ENCODE results near the gene PRKCB. TPM values are rescaled to one million over a fixed set of nuclear protein-coding genes. Genes with fewer than 3 reads are reported as not detected.

The PRKCB gene
- polyA plus RNA-seq, 1 donor (not counting 4 experiments of a cell fraction or from before 2014, with no cell fraction given), result 0.18 TPM

- Histone ChIP-seq H3K4me1 (ENCODE audit: control insufficient read depth, extremely low read depth, insufficient read depth, low read length) (no peaks in the 10 kb centered on the region), H3K4me3 (ENCODE audit: control insufficient read depth in 2 of 3, extremely low read depth in 1 of 3, insufficient read depth in 2 of 3, low read depth in 1 of 3, low read length in 3 of 3) (no peak overlapping the region), H3K4me2 (ENCODE audit: control insufficient read depth, extremely low read depth, insufficient read depth, low read depth, low read length) (no peak overlapping the region), H4K20me1 (ENCODE audit: control insufficient read depth, extremely low read depth, insufficient read depth, low read length) (no peaks in the 10 kb centered on the region), H3K27me3 (ENCODE audit: control insufficient read depth, extremely low read depth, insufficient read depth, low read length) (no peaks in the 10 kb centered on the region), H3K9ac (ENCODE audit: control insufficient read depth, extremely low read depth, insufficient read depth, low read length) (no peak overlapping the region), H3K27ac (ENCODE audit: control insufficient read depth, insufficient read depth, low read length) (no peak overlapping the region), H3K9me3 (ENCODE audit: control insufficient read depth, low read depth, low read length) (no peaks in the 10 kb centered on the region), H2AFZ (ENCODE audit: control insufficient read depth, low read length) (no peak overlapping the region), H3K36me3 (ENCODE audit: control insufficient read depth in 2 of 2, extremely low read depth in 1 of 2, insufficient read depth in 2 of 2, low read length in 2 of 2) (no peaks in the 10 kb centered on the region), H3K79me2 (ENCODE audit: control insufficient read depth, insufficient read depth, low read length) (no peaks in the 10 kb centered on the region), H3K9me1 (ENCODE audit: control insufficient read depth, extremely low read depth, insufficient read depth, low read length) (no peaks in the 10 kb centered on the region)
- FAIRE-seq (no peak), DNase-seq (ENCODE audit: low read depth, low spot score) (no peak)
- dilution Hi-C loops (cut with MboI; ENCODE audit: extremely low pct_ligation_motif_present, low sequenced_read_pairs), result loop anchor here (5.0 kb wide), 1 partner anchor 33 kb away; no protein-coding TSS in a partner anchor
- TF ChIP-seq, protein P1, sequence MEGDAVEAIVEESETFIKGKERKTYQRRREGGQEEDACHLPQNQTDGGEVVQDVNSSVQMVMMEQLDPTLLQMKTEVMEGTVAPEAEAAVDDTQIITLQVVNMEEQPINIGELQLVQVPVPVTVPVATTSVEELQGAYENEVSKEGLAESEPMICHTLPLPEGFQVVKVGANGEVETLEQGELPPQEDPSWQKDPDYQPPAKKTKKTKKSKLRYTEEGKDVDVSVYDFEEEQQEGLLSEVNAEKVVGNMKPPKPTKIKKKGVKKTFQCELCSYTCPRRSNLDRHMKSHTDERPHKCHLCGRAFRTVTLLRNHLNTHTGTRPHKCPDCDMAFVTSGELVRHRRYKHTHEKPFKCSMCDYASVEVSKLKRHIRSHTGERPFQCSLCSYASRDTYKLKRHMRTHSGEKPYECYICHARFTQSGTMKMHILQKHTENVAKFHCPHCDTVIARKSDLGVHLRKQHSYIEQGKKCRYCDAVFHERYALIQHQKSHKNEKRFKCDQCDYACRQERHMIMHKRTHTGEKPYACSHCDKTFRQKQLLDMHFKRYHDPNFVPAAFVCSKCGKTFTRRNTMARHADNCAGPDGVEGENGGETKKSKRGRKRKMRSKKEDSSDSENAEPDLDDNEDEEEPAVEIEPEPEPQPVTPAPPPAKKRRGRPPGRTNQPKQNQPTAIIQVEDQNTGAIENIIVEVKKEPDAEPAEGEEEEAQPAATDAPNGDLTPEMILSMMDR (optimal IDR thresholded peaks at IDR 0.05 in 1 of 3, IDR thresholded peaks at IDR 0.05 in 1 of 3, conservative IDR thresholded peaks at IDR 0.05 in 1 of 3; ENCODE audit: extremely low read depth in 1 of 3, insufficient read depth in 2 of 3, low read length in 3 of 3), result no peak
- TF ChIP-seq EZH2 (IDR thresholded peaks at IDR 0.05; ENCODE audit: low read length), result no peak
Observed at GRCh38 chr16:23934610-23935236, 98.9 kb downstream of the PRKCB start.

DNA sequence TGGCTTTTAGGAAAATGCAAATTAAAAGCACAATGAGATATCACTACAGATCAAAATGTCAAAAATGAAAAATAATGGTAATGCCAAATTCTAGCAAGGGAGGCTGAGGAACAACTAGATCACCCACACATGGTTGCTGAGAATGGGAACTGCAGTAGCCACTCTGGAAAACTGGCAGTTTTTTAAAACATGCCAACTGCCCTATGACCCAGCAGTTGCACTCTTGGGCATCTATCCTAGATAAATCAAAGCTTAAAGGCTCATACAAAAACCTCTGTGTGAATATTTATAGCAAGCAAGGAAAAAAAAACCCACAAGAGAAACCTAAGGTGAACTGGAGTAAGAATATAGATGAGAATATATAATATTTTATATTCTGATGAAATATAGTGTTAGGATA lies 104.3 kb downstream of the PRKCB start:
- no peaks in the 10 kb centered on the region for H3K27me3 ChIP-seq (ENCODE audit: control insufficient read depth, extremely low read depth, insufficient read depth, low read length)
- no peaks in the 10 kb centered on the region for H3K9me1 ChIP-seq (ENCODE audit: control insufficient read depth, extremely low read depth, insufficient read depth, low read length)
- no peak overlapping the region for H2AFZ ChIP-seq (ENCODE audit: control insufficient read depth, low read length)
- no peaks in the 10 kb centered on the region for H3K9me3 ChIP-seq (ENCODE audit: control insufficient read depth, low read depth, low read length)
- TF ChIP-seq EZH2 (IDR thresholded peaks at IDR 0.05; ENCODE audit: low read length), result no peak
- TF ChIP-seq, protein P1 (optimal IDR thresholded peaks at IDR 0.05 in 1 of 3, IDR thresholded peaks at IDR 0.05 in 1 of 3, conservative IDR thresholded peaks at IDR 0.05 in 1 of 3; ENCODE audit: extremely low read depth in 1 of 3, insufficient read depth in 2 of 3, low read length in 3 of 3), result no peak
- H3K79me2 ChIP-seq (ENCODE audit: control insufficient read depth, insufficient read depth, low read length), result no peaks in the 10 kb centered on the region
- H3K9ac ChIP-seq (ENCODE audit: control insufficient read depth, extremely low read depth, insufficient read depth, low read length), result no peak overlapping the region
- no peaks in the 10 kb centered on the region for H4K20me1 ChIP-seq (ENCODE audit: control insufficient read depth, extremely low read depth, insufficient read depth, low read length)
- H3K36me3 ChIP-seq (ENCODE audit: control insufficient read depth in 2 of 2, extremely low read depth in 1 of 2, insufficient read depth in 2 of 2, low read length in 2 of 2), result no peaks in the 10 kb centered on the region
- dilution Hi-C loops (cut with MboI; ENCODE audit: extremely low pct_ligation_motif_present, low sequenced_read_pairs), result no loop called here
- H3K4me2 ChIP-seq (ENCODE audit: control insufficient read depth, extremely low read depth, insufficient read depth, low read depth, low read length), result no peak overlapping the region
- no peaks in the 10 kb centered on the region for H3K4me1 ChIP-seq (ENCODE audit: control insufficient read depth, extremely low read depth, insufficient read depth, low read length)
- no peak overlapping the region for H3K4me3 ChIP-seq (ENCODE audit: control insufficient read depth in 2 of 3, extremely low read depth in 1 of 3, insufficient read depth in 2 of 3, low read depth in 1 of 3, low read length in 3 of 3)
- FAIRE-seq (no peak), DNase-seq (ENCODE audit: low read depth, low spot score) (no peak)
- no peak overlapping the region for H3K27ac ChIP-seq (ENCODE audit: control insufficient read depth, insufficient read depth, low read length)

Data from keratinocyte (primary cell).